HG03571 (cell line): ENCODE measurements around the gene POM121C.
"Not testable (repeated sequence)": the region's sequence is repeated elsewhere in the genome, so short reads cannot be mapped to it uniquely, and the experiment has no call there.

Experiments used
- ATAC-seq: cut with Tn5 transposase; IDR thresholded peaks from one replicate; pipeline ENCODE4 v1.9.1; 2021; ENCODE audit not compliant: unreplicated experiment

The POM121C gene

GRCh38 chr7:75397865-75398264 lies 88.2 kb downstream of the POM121C start:
- ATAC-seq: not testable (repeated sequence)

- ATAC-seq: not testable (repeated sequence)
Observed at GRCh38 chr7:75395329-75395728, 90.8 kb downstream of the POM121C start, which contains the start of gene TRIM73. TSS of gene TRIM73 (plus strand) at chr7:75395629. CDS start at chr7:75398934, 3,305 bp downstream.

GRCh38 chr7:75393194-75393593 lies 92.9 kb downstream of the POM121C start:
- not testable (repeated sequence) for ATAC-seq

- not testable (repeated sequence) for ATAC-seq
Observed at GRCh38 chr7:75374519-75375317, 111.4 kb downstream of the POM121C start.

GRCh38 chr7:75374144-75374518 lies 112.0 kb downstream of the POM121C start:
- not testable (repeated sequence) for ATAC-seq

- not testable (repeated sequence) for ATAC-seq
Observed at GRCh38 chr7:75367313-75367712, 118.8 kb downstream of the POM121C start.
